Thyroid gland (tissue), 4 donors: Measurements from ENCODE around the gene HAAO.

Source experiments
- CTCF ChIP-seq, 6 experiments: fragments of 200-600 bp in 3 of 6; fragments of 450-650 bp in 3 of 6; sonication (generic) in 3 of 6; IDR thresholded peaks; one replicate each; pipeline ENCODE4 v1.5.1; 2016 to 2019; ENCODE audit warnings: antibody characterized with exemption in 6 of 6, mild to moderate bottlenecking in 2 of 6, inconsistent platforms in 1 of 6, moderate library complexity in 1 of 6
- POLR2A ChIP-seq, 2 donors: fragments of 450-650 bp; IDR thresholded peaks; one replicate each; pipeline ENCODE4 v1.6.1; 2017; ENCODE audit warnings: antibody characterized with exemption in 2 of 2, mild to moderate bottlenecking in 2 of 2, moderate library complexity in 1 of 2

GRCh38 chr2:42806786-42807185 lies 14.4 kb upstream of the HAAO start:
- TF ChIP-seq CTCF (IDR thresholded peaks at IDR 0.05) (no peak), POLR2A (IDR thresholded peaks at IDR 0.05) (no peak)
